Hindlimb muscle (tissue), 1 donor: ENCODE data around the gene PDGFRA. TPM values are rescaled to one million over a fixed set of nuclear protein-coding genes. Genes with fewer than 3 reads are reported as not detected.
A peak's percentile ranks its signal among the peaks of the same experiment; 100 is the strongest.
"Not testable (repeated sequence)": the region's sequence is repeated elsewhere in the genome, so short reads cannot be mapped to it uniquely, and the experiment has no call there.

ENCODE experiments used
- DNase-seq: peaks from one replicate; pipeline ENCODE4 v3.0.0-alpha.2; 2013
- polyA plus RNA-seq: library from polyadenylated mRNA; unstranded; fragments of 120-200 nt; gene quantifications from one replicate; pipeline ENCODE4 v1.2.1, GENCODE V29; 2013; ENCODE audit not compliant: insufficient read length

Gene PDGFRA
- polyA plus RNA-seq, 1 donor: 66.5 TPM

DNA sequence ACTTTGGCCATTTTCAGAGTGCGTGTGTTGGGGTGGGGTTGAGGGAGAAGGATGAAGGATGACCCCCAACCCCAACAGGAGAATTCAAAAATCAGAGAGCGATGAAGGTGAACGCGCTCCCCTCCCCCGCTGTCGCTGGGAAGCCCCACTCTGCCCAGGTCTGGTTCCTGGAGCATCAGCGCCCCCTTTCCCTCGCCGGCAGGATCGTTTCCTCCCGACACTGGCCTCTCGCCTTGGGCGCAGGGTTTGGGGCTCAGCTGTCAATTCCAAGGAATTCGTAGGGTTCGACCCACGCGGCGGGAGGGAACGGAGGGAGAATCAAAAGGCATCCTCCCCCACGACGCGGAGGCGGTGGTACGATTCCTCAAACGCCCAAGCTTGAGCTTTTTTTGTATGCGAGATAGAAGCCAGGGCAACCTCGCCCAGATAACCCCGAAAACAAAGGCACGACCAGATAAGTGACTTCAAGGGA, 1.0 kb upstream of the PDGFRA start:
- peak; percentile 89 for DNase-seq

DNA sequence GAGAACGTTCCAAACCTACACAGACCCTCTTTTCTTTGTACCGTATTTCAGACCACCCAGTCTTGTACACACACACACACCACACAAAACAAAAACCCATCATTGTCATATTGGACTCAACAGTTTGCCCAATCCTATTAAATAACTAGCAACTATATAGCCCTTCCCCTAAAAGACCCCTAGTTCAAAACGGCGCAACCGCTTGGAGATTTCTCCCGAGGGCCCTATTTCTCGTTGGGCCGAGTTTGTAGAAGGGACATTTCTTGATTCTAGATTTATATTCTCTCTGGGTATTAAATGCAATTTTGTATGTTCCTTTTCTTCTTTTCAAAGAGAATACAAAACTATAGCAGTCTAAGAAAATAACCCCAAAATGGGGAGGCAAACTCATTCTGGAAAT, 547 bp upstream of the PDGFRA start:
- DNase-seq: no peak

DNA sequence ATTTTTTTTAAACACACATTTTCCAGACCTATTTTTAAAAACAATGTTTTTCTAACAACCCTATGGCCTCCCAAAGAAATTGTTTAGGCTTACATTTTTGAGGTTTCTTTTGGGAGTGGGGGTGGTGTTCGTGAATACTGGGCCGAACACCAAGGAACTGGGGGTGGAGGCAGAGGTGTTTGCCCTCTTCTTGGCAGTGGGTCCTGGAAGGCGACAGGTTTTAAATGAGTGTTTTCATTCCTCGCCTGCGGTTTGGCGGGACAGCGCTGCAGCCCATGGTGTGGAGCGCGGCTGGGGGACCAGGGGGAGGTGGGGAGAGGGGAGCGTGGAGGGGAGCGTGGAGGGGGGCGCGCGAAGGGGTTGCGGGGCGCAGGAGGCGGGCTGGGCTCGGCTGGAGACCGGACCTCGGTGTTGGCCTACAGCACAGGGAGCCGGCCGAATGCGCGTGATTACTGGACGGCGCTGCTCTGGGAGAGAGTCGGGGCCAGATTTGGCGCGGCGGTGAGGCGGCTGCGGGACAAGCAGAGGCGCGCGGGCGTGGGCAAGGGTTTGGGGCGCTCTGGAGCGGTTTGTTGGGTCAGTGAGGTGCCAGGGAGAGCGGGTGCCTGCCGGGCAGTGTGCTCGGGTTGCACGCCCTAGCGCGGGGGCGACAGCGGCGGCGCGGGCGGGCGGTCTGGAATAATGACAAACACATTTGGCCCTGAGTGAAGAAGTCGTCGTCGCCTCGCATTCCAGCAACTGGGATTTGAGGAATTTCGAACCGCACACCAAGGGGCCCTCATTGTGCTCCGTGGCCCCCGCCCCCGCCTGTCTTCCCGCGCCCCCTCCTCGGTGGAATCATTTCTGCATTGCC, 764 bp downstream of the PDGFRA start:
- no peak for DNase-seq

DNA sequence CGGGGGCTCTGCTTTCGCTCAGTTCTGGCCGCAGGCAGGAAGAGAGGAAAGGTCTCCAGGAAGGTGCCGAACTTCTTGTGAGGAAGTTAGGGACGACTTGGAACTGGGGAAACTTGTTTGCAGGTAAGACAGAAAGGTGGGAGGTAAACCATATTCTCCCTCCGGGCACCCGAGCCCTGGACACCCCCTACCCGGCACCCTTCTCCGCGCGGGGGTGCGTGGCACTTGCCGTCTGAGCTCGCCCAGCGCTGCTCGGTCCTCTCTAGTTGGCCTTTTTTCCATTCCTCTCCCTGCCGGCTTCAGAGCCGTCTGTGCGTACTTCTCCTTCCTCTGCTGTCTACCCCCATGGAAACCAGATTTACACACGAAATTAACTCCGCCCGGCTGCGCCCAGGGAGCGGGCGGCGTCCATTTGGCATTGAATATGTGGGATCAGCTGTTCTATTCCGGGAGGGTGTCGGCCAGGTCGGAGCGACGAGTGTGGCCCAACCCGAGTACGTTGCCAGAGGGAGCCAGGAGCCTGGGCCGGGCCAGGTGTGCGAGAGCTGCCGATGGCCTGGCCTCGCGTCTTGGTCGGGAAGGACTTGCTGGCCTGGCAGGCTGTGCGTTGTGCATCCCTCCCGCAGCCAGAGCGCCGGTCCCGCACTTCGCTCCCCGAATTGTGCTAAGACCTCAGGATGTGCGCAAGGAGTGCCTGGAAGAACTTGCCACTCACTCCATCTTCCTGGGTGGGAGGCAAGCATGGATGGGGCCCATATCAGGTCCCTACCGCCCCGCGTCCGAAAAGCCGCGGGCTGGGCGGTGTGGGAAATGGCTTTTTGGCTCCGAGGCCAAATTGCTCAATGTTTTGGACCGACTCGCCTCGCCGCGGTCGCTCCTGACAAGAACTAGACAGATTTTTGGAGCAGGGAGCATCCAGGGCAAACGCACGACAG, 1.7 kb downstream of the PDGFRA start:
- DNase-seq: no peak

DNA sequence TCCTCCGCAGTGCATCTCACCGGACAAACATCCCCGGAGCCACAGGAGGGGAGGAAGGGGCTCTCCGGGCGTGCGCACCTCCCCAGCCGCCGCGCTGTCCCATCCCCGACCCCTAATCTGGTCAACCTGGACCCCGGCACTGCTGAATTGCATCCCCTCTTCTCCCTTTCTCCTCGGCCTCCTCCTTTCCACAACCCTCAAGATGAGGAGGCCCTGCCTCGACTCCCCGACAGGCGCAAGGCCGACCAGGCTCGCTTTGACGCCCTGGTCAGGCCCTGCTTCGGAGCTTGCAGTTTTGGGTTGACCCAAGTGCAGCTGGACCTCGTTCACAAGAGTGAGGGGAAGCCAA, 2.3 kb downstream of the PDGFRA start:
- DNase-seq: no peak

DNA sequence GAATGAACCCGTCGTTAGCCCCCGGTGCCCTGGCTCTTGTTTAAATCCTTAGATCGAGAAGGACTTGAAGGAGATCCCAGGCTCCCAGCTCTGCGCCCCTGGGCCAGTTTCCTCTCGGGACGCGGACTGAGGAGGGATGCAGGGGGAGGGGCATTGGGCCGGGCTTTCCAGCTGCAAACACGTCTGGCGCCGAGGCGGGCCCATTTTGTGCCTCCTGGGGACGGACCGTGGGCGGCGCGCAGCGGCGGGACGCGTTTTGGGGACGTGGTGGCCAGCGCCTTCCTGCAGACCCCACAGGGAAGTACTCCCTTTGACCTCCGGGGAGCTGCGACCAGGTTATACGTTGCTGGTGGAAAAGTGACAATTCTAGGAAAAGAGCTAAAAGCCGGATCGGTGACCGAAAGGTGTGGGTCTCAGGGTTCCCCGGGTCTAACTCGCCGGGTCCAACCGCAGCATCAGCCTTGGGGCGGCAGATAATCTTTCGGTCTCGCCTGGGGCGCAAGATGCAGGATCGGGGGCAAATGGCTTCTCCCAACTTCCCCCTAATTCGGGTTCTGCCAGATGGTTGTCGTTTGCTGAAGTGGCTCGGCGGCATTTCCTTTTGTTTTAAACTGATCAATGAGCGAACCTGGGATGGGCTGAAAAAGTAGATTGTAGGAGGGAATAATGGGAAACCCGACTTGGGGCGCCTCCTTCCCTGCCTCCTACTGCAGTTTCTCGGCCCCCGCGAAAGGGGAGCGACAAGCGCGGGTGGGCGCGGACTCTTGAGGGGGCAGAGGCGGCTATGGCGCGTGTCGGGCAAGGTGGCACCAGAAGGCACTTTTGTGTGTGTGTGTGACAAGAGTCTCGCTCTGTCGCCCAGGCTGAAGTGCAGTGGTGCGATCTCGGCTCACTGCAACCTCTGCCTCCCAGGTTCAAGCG, 2.9 kb downstream of the PDGFRA start:
- no peak for DNase-seq

DNA sequence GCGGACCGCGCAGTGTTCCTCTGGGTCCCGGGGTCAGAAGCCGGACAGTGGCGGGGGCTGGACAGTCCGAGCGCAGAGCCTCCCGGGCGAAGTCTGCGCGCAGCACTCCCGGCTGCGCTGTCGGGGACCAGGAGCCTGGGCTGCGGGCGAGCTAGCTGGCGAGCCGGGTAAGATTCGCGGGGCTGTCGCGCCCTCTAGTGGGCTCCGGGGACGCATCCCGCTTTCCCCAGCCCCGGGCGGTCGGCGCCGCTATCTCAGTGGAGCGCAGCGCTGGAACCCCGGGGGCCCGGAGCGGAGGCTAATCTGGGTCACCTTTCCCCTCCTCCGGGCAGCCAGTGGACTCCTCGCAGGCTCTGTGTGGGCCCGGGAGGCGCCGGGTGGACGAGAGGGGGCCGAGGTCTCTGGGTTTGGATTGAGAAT, 4.2 kb downstream of the PDGFRA start:
- peak; percentile 90 for DNase-seq

DNA sequence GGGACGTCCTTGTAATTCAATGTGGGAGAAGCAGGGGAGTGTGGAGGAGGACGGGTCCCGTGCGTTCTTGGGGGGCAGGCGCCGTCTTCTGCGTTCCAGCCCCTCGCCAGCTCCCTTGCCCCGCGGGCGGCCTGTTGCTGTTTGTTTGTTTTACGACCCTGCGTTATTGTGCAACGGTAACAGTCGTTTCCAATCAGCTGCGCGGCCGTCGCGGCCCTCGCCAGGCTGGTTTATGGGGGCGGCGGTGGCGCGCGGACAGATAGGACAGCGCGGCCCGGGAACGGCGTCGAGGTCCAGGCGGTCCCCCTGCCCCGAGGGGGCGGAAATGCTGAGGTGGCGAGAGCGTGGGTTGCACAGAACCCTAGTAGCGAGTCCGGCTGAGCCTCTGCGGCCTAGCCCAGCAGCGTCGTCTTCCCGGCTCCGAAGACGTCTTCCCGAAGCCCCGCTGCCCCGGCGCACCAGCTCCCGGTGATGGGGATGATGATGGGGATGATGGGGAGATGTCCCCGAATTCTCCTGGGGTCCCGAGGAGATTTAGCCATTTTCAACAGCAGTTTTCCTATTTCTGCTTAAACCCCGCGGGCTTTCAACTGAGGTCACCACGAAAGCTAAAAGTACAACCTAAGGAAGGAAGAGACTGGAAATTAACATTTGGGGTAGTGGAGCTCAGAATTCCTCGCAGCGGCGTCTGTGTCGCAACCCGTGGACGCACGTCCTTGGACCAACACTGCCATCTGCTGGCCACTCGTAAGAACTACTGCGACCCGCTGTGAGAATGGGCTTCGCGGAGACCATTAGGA, 4.8 kb downstream of the PDGFRA start:
- DNase-seq: peak; percentile 87

DNA sequence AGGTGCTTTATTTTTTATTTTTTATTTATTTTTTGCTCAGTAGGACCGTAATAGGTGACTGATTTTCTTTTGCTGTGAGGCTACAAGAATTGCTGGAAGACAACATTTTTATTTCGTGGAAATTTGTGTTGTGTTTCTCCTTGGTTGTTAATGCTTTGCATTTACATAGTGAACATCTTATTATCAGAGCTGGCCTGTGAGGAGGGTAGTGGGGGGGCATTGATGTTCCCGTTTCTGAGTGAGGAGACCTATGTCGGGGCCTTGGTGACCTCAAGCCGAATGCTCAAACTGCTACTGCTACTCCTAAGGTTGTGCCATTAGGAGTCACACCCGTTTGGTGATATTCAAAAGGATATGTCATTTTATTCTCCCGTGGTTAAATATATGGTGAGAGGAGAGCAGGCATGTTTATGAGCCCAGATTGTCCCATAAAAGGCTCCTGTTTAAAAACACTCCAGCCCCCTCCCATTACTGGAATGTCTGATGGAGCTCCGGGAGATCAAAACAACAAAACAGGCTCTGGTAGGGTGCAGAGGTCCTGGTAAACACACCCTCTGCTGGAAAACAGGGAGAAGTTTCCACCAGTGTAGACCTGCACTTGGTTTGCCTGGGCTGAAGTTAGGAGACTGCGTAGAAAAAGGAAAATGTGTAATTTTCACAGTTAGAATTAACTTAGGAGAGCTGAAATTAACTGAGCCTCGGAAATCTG, 5.6 kb downstream of the PDGFRA start:
- DNase-seq: no peak

DNA sequence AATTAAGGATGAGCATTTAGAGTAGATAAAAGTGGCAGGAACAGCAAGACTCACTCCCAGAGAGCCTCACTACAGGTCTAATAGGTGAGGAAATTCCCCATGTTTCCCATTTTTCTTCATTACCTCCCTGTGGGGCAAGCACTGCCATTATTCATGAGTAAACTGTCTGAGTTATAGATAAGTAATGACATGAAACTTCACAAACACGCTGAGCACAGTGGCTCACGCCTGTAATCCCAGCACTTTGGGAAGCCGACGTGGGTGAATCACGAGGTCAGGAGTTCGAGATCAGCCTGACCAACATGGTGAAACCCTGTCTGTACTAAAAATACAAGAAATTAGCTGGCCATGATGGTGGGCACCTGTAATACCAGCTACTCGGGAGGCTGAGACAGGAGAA, 7.2 kb downstream of the PDGFRA start:
- DNase-seq: not testable (repeated sequence)

DNA sequence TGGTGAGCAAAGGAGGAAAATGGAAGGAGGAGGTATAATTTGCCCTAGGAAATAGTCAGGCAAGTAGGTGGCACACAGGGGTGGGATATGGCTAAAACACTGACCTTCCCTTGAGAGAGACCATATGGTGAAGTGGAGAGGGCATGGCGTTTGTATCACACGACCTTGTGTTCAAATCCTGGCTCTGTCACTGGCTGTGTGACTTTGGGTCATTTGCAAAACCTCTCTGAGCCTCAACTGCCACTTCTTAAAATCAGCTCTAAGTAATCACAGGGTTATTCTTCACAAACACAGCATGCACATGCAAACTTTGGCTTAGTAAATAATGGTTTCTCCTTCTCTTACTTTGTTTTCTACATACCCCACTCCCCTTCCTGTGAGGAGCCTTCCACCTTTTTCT, 8.7 kb downstream of the PDGFRA start:
- no peak for DNase-seq

DNA sequence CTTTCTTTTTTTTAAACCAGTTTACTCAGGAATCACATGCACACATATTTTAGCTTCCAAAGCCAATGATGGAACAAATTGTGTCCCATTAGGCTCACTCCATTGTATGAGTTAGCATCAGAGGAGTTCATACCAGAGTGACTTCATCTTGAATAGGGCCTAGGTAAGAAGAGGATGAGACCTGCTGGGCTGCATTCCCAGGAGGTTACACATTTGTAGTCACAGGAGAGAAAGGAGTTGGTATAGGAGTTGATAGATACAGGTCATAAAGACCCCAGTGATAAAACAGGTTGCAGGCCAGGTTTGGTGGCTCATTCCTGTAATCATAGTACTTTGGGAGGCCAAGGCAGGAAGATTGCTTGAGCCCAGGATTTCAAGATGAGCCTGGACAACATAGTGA, 9.3 kb downstream of the PDGFRA start:
- DNase-seq: no peak

DNA sequence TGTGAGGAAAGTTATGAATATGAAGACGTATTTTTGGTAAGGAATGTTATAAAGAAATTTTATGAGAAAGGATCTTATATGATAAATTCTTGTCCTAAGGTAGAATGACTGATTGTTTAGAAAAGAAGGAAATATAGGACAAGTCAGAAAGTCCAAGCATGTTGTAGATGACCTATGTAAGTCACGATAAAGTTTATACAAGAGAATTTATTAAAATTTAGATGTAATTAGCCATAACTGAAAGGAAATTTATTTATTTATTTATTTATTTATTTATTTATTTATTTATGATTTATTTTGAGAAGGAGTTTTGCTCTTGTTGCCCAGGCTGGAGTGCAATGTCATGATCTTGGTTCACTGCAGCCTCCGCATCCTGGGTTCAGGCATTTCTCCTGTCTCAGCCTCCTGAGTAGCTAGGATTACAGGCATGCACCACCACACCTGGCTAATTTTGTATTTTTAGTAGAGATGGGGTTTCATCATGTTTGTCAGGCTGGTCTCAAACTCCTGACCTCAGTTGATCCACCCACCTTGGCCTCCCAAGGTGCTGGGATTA, 12.3 kb downstream of the PDGFRA start:
- DNase-seq: not testable (repeated sequence)

DNA sequence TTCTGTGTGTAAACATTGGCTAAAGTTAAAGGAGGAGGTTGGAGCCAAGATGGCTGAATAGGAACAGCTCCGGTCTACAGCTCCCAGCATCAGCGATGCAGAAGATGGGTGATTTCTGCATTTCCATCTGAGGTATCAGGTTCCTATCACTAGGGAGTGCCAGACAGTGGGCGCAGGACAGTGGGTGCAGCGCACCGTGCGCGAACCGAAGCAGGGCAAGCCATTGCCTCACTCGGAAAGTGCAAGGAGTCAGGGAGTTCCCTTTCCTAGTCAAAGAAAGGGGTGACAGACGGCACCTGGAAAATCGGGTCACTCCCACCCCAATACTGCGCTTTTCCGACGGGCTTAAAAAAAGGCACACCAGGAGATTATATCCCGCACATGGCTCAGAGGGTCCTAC, 14.4 kb downstream of the PDGFRA start:
- not testable (repeated sequence) for DNase-seq

DNA sequence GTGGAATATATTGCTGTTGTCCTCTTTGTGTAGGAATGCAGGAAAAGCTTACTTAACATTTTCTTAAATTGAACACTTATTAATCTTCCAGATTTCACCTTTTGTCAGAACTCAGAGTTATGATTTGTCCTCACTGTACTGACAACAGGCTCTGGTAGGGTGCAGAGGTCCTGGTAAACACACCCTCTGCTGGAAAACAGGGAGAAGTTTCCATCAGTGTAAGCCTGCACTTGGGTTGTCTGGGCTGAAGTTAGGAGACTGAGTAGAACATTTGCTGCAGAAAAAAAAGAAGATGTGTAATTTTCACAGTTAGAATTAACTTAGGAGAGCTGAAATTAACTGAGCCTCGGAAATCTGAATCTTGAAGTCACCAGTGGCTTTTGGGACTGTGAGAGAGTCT, 23.2 kb downstream of the PDGFRA start:
- not testable (repeated sequence) for DNase-seq

DNA sequence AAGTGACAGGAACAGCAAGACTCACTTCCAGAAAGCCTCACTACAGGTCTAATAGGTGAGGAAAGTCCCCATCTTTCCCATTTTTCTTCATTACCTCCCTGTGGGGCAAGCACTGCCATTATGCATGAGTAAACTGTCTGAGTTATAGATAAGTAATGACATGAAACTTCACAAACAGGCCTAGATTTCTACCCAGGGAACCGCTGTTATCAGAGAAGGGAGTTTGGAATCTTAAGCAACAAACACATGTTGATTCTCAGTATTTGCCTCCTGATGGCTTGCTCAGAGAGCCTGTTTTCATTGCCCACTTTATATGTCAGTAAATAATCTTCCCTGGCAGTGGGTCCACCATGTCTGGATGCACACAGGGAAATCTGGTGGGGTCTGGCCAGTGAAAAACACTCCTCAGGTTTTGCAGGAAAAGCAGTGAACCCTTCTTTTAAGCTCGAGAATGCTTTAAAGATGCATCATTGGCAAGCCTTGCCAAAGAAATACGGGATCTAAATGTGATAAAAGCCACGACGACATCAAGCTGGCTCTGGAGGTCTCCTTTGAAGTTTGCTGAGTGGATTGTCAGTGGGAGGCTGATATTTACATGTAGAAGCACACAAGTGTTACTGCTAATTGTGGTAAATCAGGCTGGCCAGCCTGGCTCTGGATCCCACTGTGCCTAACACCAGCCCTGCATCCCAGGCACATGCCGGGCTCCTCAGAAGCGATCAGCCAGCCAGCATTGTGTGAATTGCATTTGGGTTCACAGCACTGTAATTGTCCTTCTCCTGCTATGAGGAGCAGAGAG, 25.2 kb downstream of the PDGFRA start:
- no peak for DNase-seq

DNA sequence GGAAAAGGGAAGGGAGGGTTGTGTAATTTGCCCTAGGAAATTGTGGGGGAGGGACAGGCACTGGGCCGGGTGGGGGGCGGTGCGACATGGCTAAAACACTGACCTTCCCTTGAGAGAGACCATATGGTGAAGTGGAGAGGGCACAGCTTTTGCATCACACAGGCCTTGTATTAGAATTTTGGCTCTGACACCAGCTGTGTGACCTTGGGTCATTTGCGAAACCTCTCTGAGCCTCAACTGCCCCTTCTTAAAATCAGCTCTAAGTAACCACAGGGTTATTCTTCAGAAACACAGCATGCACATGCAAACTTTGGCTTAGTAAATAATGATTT, 25.8 kb downstream of the PDGFRA start:
- DNase-seq: no peak

DNA sequence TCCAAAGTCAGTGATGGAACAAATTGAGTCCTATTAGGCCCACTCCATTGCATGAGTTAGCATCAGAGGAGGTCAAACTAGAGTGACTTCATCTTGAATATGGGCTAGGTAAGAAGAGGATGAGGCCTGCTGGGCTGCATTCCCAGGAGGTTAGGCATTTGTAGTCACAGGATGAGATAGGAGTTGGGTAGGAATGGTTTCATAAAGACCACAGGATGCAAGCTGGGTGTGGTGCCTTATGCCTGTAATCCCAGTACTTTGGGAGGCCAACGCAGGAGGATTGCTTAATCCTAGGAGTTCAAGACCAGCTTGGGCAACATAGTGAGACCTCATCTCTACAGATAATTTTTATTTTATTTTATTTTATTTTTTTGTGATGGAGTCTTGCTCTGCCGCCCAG, 26.8 kb downstream of the PDGFRA start:
- DNase-seq: no peak
